Raji (cell line): Measurements from ENCODE around the gene MYBPH.

Experiments used
- POLR2A ChIP-seq: IDR thresholded peaks from 2 replicates; pipeline ENCODE4 v1.6.1; 2011; ENCODE audit warnings: low read depth, low read length, control low read depth; ENCODE audit not compliant: insufficient read depth

The MYBPH gene

GRCh38 chr1:203166192-203166940 is 9.3 kb downstream of the MYBPH start:
- no peak for TF ChIP-seq POLR2A

GRCh38 chr1:203165800-203166161 is 9.8 kb downstream of the MYBPH start:
- no peak for TF ChIP-seq POLR2A

GRCh38 chr1:203165101-203165799 is 10.4 kb downstream of the MYBPH start:
- no peak for TF ChIP-seq POLR2A

GRCh38 chr1:203163891-203164635 is 11.6 kb downstream of the MYBPH start:
- no peak for TF ChIP-seq POLR2A

- TF ChIP-seq POLR2A: no peak
These were observed 13.2 kb downstream of the MYBPH start for GRCh38 chr1:203162403-203162802.

DNA sequence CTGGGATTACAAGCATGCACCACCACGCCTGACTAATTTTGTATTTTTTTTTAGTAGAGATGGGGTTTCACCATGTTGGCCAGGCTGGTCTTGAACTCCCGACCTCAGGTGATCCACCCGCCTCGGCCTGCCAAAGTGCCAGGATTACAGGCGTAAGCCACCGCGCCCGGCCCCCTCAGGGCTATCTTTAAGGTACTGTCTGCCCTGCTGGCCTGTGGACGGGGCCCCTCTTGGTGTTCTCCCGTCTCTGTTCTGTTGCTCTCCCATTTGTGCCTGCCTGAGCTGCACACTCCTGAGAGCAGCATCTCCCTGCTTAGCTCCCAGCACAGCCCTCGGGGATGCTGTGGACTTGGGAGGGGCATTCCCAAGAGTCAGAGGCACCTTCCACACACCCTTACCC is 13.9 kb downstream of the MYBPH start:
- TF ChIP-seq POLR2A: no peak

GRCh38 chr1:203161175-203161574 is 14.5 kb downstream of the MYBPH start:
- no peak for TF ChIP-seq POLR2A

- TF ChIP-seq POLR2A: no peak
These were observed 15.8 kb downstream of the MYBPH start for GRCh38 chr1:203159844-203160243.

DNA sequence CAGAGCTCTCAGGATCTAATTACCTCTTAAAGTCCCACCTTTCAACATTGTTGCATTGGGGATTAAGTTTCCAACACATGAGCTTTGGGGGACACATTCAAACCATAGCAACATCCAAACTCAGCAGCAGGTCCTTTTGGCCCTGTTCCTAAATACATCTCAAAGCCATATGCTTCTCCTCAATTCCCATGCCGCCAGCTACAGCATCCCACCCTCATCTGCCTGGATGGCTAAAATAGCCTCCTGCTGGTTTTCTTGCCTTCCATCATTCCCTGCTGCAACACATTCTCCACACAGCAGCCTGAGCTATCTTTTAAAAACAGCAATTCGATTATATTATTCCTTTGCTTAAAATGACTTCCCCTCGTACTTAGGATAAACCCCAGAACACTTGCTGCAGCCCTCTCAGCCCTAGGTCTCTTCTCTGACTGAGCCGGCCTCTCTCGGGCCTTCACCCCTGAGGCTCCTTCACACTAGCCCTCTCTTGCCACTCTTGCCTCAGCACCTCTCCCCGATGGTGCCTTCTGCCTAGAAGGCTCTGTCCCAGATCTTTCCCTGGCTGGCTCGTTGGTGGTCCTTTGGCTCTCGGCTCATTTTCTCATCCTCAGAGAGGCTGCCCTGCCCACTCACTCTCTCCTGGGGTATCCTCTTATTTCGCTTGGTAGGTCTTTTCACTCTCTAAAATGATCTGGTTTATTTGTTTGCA is 16.5 kb downstream of the MYBPH start:
- TF ChIP-seq POLR2A: no peak

DNA sequence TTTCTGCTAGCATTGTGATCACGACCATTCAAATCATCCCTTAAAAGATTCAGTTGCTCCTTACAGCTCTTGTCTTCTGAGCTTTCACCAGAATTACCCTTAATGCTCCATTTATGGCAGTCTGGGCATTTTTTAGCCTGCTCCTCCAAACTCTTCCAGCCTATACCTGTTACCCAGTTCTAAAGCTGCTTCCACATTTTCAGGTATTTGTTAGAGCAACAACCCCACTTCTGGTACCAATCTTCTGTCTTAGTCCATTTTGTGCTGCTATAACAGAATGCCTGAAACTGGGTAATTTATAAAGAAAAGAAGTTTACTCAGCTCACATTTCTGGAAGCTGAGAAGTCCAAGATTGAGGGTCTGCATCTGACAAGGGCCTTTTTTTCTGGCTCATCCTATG is 17.2 kb downstream of the MYBPH start:
- TF ChIP-seq POLR2A: no peak

- TF ChIP-seq POLR2A: no peak
These were observed 19.3 kb downstream of the MYBPH start for GRCh38 chr1:203156280-203156679.

GRCh38 chr1:203153989-203154821 is 21.4 kb downstream of the MYBPH start:
- TF ChIP-seq POLR2A: no peak

GRCh38 chr1:203153051-203153988 is 22.3 kb downstream of the MYBPH start:
- TF ChIP-seq POLR2A: no peak
